Breast epithelium (tissue), 4 donors: ENCODE results near the gene TENT4A. TPM values are rescaled to one million over a fixed set of nuclear protein-coding genes. Genes with fewer than 3 reads are reported as not detected.

Source experiments
- DNase-seq, 2 donors: peaks; one replicate each; pipeline ENCODE4 v3.0.0-alpha.2; 2019; ENCODE audit warnings: low spot score in 2 of 2
- H3K27ac ChIP-seq, 2 donors: fragments of 200-600 bp; sonication (generic) in 1 of 2; one replicate each; pipeline ENCODE4 v1.5.1; 2016 to 2019; ENCODE audit warnings: mild to moderate bottlenecking in 1 of 2
- H3K27me3 ChIP-seq, 2 donors: fragments of 200-600 bp; sonication (generic) in 1 of 2; one replicate each; pipeline versions ENCODE4 v1.5.1 to v1.6.0; 2017 to 2019; ENCODE audit warnings: control low read depth in 1 of 2, mild to moderate bottlenecking in 1 of 2
- H3K36me3 ChIP-seq: fragments of 200-600 bp; one replicate; pipeline ENCODE4 v1.5.1; 2019
- H3K4me1 ChIP-seq, 2 donors: fragments of 200-600 bp; sonication (generic); one replicate each; pipeline ENCODE4 v1.5.1; 2016 to 2019; ENCODE audit warnings: control low read depth in 1 of 2
- H3K4me3 ChIP-seq, 3 donors: fragments of 200-600 bp; sonication (generic); 1 replicate in 2 of 3; 2 replicates in 1 of 3; pipeline ENCODE4 v1.5.1; 2016 to 2019; ENCODE audit warnings: mild to moderate bottlenecking in 3 of 3, moderate library complexity in 2 of 3
- H3K9me3 ChIP-seq, 2 donors: fragments of 200-600 bp; sonication (generic) in 1 of 2; one replicate each; pipeline ENCODE4 v1.5.1; 2016 to 2019; ENCODE audit warnings: control low read depth in 1 of 2
- CTCF ChIP-seq, 3 donors: fragments of 450-650 bp; IDR thresholded peaks; one replicate each; pipeline ENCODE4 v1.5.1; 2016 to 2017; ENCODE audit warnings: antibody characterized with exemption in 3 of 3, mild to moderate bottlenecking in 3 of 3, moderate library complexity in 3 of 3
- POLR2A ChIP-seq: fragments of 450-650 bp; IDR thresholded peaks from one replicate; pipeline ENCODE4 v1.6.1; 2016; ENCODE audit warnings: antibody characterized with exemption, mild to moderate bottlenecking, moderate library complexity
- POLR2AphosphoS5 ChIP-seq, 3 donors: sonication (generic); formaldehyde crosslinking; IDR thresholded peaks; one replicate each; pipeline ENCODE4 v1.6.1; 2017; ENCODE audit warnings: antibody characterized with exemption in 3 of 3
- intact Hi-C: fragments of 100-400 bp; cut with DNase I; formaldehyde crosslinking; loops from one replicate; pipeline ENCODE4 v1.15.1; 2023; ENCODE audit warnings: low total_unique reads
- total RNA-seq, 3 donors: library from RNA; depleted of rRNA; stranded (reverse); fragments of >200 nt; gene quantifications; one replicate each; pipeline ENCODE4 v1.1.0, GENCODE V29; 2016

The TENT4A gene
- total RNA-seq, 3 donors from 2014 or later = 24.1 to 26.2 (median 24.8) TPM

GRCh38 chr5:6736106-6736505 lies 22.9 kb downstream of the TENT4A start:
- no peak overlapping the region for H3K4me3 ChIP-seq
- H3K9me3 ChIP-seq = no peaks in the 10 kb centered on the region
- H3K27ac ChIP-seq = no peak overlapping the region
- intact Hi-C loops = loop anchor here (5.0 kb wide), 1 partner anchor 1069 kb away; no protein-coding TSS in a partner anchor
- H3K27me3 ChIP-seq = no peaks in the 10 kb centered on the region
- H3K4me1 ChIP-seq = peaks cover 3 to 9% of the 10 kb centered on the region in 2 donors
- no peak for DNase-seq
- H3K36me3 ChIP-seq = no peaks in the 10 kb centered on the region
- TF ChIP-seq POLR2A = no peak
- no peak for TF ChIP-seq CTCF (IDR thresholded peaks at IDR 0.05)
- TF ChIP-seq POLR2AphosphoS5 (IDR thresholded peaks at IDR 0.05) = no peak

- H3K36me3 ChIP-seq = no peaks in the 10 kb centered on the region
- H3K4me3 ChIP-seq = no peak overlapping the region
- H3K9me3 ChIP-seq = no peaks in the 10 kb centered on the region
- TF ChIP-seq POLR2AphosphoS5 (IDR thresholded peaks at IDR 0.05) (no peak), POLR2A (no peak), CTCF (IDR thresholded peaks at IDR 0.05) (no peak)
- peaks cover 3 to 9% of the 10 kb centered on the region in 2 donors for H3K4me1 ChIP-seq
- H3K27me3 ChIP-seq = no peaks in the 10 kb centered on the region
- no peak overlapping the region for H3K27ac ChIP-seq
- intact Hi-C loops = loop anchor here (5.0 kb wide), 1 partner anchor 1069 kb away; no protein-coding TSS in a partner anchor
- no peak for DNase-seq
Measured at GRCh38 chr5:6736524-6737042, 23.4 kb downstream of the TENT4A start.

- H3K4me3 ChIP-seq = no peak overlapping the region
- no peaks in the 10 kb centered on the region for H3K36me3 ChIP-seq
- no peaks in the 10 kb centered on the region for H3K27me3 ChIP-seq
- TF ChIP-seq POLR2A (no peak), CTCF (IDR thresholded peaks at IDR 0.05) (no peak), POLR2AphosphoS5 (IDR thresholded peaks at IDR 0.05) (no peak)
- no peaks in the 10 kb centered on the region for H3K9me3 ChIP-seq
- no peak overlapping the region for H3K27ac ChIP-seq
- intact Hi-C loops = loop anchor here (5.0 kb wide), 1 partner anchor 1070 kb away; no protein-coding TSS in a partner anchor
- DNase-seq = no peak
- peaks cover 3 to 9% of the 10 kb centered on the region in 2 donors for H3K4me1 ChIP-seq
Measured at GRCh38 chr5:6737043-6737941, 24.1 kb downstream of the TENT4A start.

- Histone ChIP-seq H3K4me3 (no peak overlapping the region), H3K27ac (no peak overlapping the region), H3K36me3 (no peaks in the 10 kb centered on the region), H3K27me3 (no peaks in the 10 kb centered on the region), H3K9me3 (no peaks in the 10 kb centered on the region), H3K4me1 (no peaks in the 10 kb centered on the region)
- no peak for TF ChIP-seq CTCF (IDR thresholded peaks at IDR 0.05)
- no peak for TF ChIP-seq POLR2AphosphoS5 (IDR thresholded peaks at IDR 0.05)
- no peak for TF ChIP-seq POLR2A
- intact Hi-C loops = loop anchor here (5.0 kb wide), 1 partner anchor 1072 kb away; no protein-coding TSS in a partner anchor
- no peak for DNase-seq
Measured at GRCh38 chr5:6739603-6740002, 26.4 kb downstream of the TENT4A start.
